IMR-90 (cell line): ENCODE data around the gene KRTAP9-4.

Source experiments
- CTCF ChIP-seq: conservative IDR thresholded peaks from 2 replicates; pipeline ENCODE4 v1.5.1; 2012; ENCODE audit warnings: mild to moderate bottlenecking, low read depth, low read length, improper control_type of control experiment
- ELK1 ChIP-seq: fragments of 150-350 bp; IDR thresholded peaks from 2 replicates; pipeline ENCODE4 v1.6.1; 2016; ENCODE audit warnings: low read depth, mild to moderate bottlenecking, low read length, moderate library complexity, borderline replicate concordance
- MAFK ChIP-seq: IDR thresholded peaks from 2 replicates; pipeline ENCODE4 v1.6.1; 2012; ENCODE audit warnings: low read depth, low read length, improper control_type of control experiment
- MXI1 ChIP-seq: IDR thresholded peaks from 2 replicates; pipeline ENCODE4 v1.6.1; 2012; ENCODE audit warnings: low read depth, mild to moderate bottlenecking, low read length, moderate library complexity, borderline replicate concordance
- POLR2A ChIP-seq: IDR thresholded peaks from 2 replicates; pipeline ENCODE4 v1.6.1; 2012; ENCODE audit warnings: mild to moderate bottlenecking, low read depth, low read length
- RAD21 ChIP-seq: IDR thresholded peaks from 2 replicates; pipeline ENCODE4 v1.6.1; 2012; ENCODE audit warnings: low read length, improper control_type of control experiment
- RCOR1 ChIP-seq: IDR thresholded peaks from 2 replicates; pipeline ENCODE4 v1.6.1; 2012; ENCODE audit warnings: mild to moderate bottlenecking, low read length, improper control_type of control experiment; ENCODE audit not compliant: insufficient replicate concordance
- RFX5 ChIP-seq: IDR thresholded peaks from 2 replicates; pipeline ENCODE4 v1.8.0; 2012; ENCODE audit warnings: low read depth, mild to moderate bottlenecking, low read length, moderate library complexity
- SMC3 ChIP-seq: fragments of 150-350 bp; IDR thresholded peaks from 2 replicates; pipeline ENCODE4 v1.6.1; 2016; ENCODE audit warnings: low read depth, mild to moderate bottlenecking, antibody characterized with exemption, low read length, moderate library complexity

GRCh38 chr17:41212524-41213169 lies 36.8 kb upstream of the KRTAP9-4 start:
- TF ChIP-seq RAD21: no peak
- TF ChIP-seq CTCF: no peak
- no peak for TF ChIP-seq RFX5
- TF ChIP-seq POLR2A: no peak
- no peak for TF ChIP-seq MAFK
- TF ChIP-seq MXI1: no peak
- no peak for TF ChIP-seq RCOR1
- no peak for TF ChIP-seq SMC3
- no peak for TF ChIP-seq ELK1
